Stimulated activated CD4-positive, alpha-beta T cell treated with anti-CD3 and anti-CD28 coated beads, Interleukin-12 subunit alpha, Interleukin-12 subunit beta, amount 100 ng/mL, for 24 hours (primary cell): ENCODE measurements around the gene ADAMTS3.
A peak's percentile ranks its signal among the peaks of the same experiment; 100 is the strongest.

ENCODE experiments used
- DNase-seq, 2 experiments: peaks; one replicate each; pipeline ENCODE4 v3.0.0-alpha.2; 2020; ENCODE audit warnings: low read depth in 2 of 2

Gene ADAMTS3

DNA sequence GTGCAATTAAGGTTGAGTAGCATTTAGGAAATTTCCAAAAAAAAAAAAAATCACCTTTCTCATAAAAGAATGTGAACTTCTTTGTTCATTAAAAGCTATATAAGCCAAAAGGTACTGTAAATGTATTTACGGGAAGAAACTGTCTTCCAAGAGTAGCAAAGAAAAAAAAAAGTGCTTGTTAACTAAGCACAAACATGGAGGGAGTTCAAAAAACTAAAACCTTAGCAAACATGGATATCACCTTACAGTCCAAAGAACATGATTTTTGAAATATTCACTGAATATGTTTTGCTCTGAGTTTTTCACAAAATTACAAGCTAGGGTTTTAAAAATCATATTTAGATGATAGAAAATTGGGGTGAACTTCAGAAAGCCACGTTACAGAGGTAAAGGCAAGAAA lies 217.5 kb downstream of the ADAMTS3 start:
- DNase-seq: no peak

DNA sequence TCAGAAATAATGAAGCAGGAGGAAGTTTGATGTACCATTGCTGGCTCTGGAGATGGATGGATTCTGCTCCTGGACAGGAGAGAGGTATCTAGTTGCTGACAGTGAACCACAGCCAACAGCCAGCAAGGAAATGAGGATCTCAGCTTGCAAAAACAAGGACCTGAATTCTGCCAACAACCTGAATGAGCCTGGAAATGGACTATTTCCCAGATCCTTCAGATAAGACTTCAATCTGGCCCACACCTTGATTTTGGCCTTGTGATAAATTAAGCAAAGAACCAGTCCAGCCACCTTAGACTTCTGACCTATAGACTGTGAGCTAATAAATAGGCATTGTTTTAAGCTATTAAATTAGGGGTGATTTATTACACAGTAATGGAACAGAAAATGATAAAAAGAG lies 220.3 kb downstream of the ADAMTS3 start:
- DNase-seq: no peak

DNA sequence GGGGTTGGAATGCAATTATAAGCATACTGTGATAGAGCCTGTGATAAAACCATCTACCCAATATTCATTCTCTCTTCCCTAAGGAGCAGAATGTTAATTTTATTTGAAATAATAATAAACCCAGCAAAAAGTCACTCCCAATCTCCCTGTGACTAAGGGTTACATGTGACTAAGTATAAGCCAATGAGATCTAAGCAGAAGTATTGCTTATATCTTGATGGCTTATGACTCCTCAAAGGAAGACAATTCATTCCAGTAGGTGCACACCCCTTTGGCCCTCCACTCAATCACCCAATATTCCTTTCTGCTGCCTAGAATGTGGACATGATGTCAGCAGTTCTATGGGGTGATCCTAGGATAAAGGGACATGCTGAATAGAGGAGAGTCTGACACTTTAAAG lies 224.6 kb downstream of the ADAMTS3 start:
- no peak for DNase-seq

DNA sequence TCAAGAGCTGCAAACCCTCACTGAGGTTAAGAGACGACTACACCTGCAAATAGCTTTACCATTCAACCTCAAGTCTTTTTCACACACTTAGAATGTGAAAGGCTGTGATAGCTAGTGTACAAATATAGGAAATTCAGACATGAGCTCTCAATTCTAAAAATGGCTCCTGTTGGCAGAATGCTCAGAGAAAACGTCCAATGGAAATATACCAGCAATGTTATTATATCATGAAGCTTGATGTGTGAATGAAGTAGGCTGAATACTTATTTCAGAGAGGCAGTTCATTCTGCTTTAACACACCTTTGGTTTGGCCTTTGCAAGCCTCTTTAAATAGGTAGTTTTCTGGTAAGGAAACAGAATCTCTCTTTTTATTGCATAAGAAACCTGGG lies 227.6 kb downstream of the ADAMTS3 start:
- DNase-seq: no peak

DNA sequence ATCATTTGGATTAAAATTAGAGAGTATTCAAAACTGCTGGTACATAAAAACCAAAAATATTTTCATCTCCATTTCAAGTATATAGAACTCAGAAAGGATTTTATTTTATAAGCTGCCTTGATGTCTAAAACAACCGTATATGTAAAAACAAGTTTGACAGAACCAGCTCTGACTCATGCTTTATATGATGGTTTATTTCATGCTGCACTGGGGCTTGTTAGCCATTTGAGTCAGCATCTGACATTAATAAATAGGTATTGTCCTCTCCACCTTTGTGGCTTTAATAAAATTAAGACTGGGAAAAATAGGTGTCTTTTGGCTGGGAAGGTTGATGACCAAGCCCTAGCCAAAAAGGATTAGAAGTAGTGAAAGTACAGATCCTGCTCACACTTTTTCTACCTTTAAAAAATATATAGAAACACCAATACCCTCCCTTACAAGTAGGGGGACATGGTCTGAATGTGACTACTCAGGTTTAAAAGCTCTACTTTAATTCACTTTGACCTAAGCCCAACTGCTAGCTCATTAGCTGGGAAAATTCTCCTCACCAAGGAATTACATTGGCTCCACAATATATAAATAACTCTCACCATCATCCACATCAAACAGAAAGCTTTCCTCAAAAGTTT lies 228.1 kb downstream of the ADAMTS3 start:
- no peak for DNase-seq

DNA sequence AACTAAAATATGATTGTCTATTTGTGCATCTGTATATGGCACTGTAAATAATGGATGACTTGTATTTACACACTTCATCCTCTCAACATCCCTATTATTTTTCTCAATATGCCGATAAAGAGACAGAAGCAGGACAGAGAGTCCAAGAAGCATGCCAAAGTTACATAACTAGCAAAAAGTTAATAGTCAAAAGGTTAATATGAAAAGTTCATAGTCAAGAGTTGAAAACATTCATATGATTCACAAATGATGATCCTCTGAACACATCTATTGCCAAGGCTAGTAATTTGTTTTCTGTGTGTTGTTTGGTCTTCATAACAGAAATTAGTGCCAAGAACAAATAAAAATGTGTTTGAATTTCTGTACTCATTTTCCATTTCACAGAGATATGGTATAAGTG lies 231.0 kb downstream of the ADAMTS3 start:
- no peak for DNase-seq

DNA sequence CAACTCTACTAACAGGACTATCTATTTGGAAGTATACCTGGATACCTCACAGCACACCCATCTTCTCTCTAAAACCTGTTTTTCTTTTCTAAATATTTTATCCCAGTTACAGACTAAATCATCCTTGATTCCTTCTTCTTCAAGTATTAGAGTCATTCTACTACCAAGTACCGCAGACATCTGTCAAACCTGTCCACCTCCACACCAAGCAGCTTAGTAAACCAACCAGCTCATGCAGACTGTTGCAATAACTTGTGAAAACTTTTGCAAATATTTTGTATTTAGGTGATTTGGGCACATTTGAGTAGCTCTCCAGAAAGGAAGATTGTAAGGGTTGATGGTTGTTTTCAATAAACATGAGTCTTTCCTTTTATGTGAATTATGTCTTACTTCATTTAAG lies 238.6 kb downstream of the ADAMTS3 start:
- DNase-seq: no peak

DNA sequence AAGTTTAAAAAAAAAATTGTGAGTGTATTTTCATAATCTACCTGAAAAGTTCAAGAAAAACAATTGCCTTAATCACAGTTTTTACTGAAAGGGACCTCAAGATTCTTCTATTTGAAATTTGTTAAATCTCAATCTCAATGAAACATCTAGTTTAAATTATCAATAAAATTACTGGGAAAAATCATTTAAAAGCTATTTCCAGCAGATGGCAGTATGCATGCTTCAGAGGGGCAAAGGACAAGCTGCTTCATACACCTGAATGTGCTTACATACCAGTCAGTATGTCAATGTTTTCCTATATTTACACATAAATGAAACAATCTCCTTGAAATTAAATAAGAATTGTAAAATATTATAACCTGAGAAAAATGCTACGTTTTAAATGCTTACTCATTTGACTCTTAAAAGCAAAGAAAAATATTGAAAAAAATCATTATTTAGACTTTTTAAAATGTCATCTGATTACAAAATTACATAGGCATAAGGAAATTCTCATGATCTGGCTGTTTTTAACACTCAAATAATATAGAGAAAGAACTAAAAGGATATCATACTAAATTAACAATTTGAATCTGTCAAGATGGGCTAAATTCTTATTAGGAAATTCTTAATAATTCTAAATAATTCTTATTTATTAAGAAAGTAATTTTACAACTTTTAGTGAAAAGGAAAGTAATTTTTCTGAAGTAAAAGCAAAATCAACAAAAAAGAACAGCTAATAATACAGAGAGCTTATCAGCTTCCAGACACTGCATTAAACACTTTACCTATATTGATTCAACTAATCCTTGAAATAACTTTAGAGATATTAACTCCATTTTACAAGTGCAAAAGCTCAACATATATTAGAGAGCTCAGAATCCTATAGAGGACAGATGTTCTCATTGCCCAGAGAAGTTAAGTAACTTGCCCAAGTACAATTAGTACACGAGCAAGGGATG lies 242.1 kb downstream of the ADAMTS3 start:
- DNase-seq: no peak

DNA sequence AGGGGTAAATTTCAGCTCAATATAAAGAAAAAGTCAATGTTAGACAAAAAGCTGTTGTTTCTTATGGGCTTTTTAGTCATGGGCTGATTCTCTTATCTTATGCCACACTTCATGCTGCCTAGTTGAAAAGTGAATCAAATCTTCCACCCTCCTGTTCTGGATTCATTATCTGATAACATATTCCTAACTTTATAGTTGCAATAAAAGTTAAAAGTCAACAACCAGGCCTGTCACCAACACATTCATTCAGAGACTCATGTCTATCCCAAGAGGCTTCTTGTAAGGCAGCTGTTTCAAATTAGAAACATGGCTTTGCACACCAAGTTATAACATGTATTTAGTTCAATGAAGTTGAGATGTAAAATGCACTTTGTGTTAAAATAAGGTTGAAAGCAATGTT lies 243.8 kb downstream of the ADAMTS3 start:
- DNase-seq: no peak

DNA sequence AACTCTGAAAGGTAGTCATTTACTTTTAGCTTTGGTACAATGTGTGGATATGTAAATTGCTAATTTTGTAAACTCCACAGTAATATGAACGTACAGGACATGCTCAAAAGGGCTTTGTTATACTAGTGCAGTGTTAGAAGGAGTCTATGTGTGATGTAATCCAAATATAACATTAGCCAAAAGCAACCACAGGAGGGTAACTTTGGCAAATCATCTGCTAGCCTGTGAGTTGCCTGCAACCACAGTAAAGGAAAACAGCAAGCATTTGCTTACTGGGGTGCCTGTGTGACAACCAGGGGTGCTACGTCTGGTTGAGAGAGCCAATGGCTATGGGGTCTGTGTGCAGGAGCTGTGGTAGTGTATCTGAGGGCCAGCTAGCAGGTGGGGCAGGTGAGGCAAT lies 245.8 kb downstream of the ADAMTS3 start:
- no peak for DNase-seq

DNA sequence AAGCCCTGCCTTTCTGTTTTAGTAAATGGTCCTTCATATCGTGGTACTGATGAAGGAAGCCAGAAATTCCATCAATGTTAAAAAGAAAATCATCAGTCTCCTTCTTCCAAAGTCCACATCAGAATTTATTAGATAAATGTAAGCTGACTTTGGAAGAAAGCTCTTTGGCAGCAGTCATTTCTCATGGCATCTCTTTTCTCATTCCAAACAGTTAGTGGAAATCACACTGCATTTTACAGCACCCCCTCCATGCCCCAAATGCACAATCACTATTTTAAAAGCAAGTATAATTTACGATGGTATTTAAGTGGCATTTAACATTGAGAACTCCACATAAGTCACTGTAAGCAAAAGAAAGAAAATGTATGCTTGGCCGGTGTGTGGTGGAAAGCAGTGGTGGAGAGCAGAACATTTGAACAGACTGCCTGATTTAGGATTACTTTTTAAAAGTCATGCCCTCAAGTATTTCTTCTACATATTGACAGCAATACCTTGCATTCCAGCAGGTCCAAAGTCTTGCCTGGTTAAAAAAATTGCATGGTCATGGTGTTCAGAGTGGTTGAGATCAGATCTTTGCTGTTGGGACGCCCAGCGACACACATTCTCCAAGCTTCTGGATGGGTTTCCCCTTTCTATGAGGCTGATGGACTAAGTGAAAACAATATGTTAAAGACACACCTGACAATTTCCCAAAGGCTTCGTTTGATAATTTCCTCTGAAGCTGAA lies 248.6 kb downstream of the ADAMTS3 start:
- DNase-seq: no peak

DNA sequence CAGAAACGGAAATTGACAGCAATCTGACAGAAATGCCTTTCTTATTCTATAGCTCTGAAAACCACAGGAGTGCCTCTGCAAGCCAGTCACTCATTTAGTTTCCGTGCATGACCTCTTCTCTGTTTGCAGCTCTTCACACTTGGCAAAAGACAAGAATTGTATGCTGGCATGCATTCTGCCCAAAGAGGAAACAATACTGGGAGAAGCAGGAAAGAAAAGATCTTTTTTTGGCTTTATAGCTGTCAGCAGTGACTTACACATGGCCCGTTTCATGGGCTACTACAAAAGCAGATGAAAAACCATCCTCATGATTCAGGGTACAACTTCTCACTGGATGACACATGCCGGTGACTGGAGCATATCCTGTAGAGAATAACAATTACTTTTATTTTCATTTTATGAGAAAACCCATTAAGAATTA lies 249.4 kb downstream of the ADAMTS3 start:
- no peak for DNase-seq

DNA sequence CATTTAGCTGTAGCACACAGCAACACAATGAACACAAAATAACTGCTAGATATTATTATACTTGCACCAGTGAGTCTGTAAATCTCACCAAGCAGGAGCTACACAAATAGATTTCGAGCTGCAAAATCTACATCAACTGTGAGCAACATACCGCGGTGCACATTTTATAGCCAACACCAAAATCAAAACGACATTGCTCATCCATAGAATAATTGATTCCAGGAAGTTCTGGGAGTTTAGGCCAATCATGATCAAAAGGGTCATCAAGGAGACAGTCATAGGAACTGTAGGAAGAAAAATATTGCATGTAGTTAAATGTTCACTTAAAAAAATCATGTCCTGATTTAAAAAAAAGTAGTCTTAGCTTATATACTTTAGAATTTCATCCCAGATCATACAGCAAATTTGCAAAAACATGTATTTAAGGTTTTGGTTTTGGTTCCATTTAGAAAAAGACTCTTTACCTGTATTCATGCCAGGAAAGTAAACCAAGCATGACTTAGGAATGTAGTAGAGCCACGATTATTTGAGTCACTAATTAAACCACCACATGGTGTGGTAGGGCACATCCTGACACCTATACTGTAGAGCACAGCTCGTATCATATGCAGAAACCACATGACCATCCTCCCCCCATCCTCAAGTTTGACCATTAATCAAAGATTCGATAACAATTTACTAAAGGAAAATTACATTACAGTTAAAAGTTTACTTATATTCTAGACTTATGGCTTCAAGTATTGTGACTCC lies 250.4 kb downstream of the ADAMTS3 start:
- DNase-seq: no peak

DNA sequence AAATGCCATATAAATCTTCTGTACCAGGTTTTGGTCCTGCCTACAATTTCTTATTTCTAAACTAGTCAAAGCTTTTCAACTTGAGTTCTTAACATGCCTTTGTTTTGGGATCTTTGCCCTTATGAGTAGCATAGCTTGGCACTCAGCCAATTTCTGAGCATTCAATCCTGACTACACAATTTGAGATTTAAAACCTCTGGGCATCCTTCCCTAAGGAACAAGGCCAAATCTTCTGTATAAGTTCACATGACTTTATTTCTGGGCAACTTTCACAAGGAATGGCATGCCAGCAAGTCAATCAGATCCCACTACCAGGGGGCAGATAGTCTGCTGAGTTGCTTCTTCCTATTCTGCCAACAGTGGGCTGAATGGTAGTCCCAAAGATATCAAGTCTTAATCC lies 254.2 kb downstream of the ADAMTS3 start:
- DNase-seq: no peak

DNA sequence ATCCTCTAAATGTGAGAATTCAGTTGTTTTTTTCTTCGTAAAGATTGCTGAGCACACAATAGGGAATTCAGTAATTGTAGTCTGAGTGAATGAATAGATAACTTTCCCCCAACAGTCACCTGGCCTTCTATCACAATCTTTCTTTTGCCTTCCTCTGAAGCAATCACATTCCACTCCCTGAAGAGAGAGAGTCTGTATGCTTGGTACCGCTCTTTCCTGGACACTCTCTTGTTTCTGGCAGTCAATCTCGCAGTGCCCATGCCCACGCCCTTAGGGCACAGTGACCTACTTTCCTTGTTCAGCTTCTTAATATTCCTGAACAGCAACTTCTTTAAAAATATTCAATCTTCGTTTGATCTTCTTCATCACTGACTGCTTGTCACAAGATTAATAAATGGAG lies 255.9 kb downstream of the ADAMTS3 start:
- no peak for DNase-seq

DNA sequence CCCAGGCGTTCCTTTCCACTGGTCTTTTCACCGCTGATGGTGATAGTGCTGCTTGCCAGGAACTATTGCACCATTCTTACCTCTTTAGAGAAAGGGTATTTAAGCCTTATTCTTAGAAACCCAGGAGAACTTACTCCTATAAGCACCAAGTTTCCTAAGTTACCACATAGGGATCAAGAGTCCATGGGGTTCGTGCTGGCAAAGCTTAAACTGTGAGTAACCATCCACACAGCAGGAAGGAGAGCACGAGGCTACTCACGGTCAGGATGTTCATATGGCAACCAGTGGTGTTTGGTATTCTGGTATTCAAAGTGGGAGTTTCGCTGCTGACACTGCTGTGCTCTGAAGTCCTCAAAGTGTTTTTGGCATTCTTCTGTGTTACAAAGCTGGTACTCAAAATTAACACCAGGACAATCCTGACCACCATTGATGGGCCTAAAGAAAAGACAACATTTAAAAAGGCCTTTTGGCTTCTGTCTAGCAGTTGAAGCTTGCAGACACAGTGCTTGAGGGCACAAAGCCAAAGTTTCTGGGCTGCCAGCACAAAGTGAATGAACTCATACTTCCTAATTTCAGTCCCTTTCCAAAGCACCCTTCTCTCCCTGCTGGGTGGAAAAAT lies 256.9 kb downstream of the ADAMTS3 start:
- no peak for DNase-seq

DNA sequence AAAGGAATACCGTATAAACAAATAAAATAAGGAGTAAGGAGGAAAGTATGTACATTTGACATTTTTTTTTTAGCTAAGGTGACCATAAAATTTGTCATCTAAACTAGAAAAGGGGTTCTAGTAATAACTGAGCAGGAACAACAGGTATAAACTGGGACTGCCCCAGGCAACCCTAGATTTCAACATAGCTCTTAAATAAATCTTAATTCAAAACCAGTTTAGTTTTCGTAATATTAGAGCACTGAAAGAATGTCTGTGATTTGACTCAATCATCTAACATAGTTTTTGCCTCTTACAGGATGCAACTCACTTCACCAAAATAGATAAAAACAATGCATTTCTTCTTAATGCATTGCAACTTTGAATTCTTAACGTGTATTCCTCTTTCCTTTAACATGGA lies 257.7 kb downstream of the ADAMTS3 start:
- no peak for DNase-seq

DNA sequence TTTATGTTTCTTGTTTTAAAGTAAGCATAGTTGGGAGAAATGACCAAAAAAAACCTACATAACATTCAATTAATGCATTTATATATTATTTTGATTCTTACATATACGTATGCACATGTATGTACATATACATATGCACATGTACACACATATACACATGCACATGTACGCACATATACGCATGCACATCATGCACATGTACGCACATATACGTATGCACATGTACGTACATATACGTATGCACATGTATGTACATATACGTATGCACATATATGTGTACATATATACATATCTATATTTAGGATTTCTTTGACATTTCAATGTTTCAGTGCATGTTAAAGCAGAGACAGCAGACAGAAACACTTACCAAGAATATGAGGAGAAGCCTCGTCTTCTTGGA lies 263.4 kb downstream of the ADAMTS3 start:
- no peak for DNase-seq

DNA sequence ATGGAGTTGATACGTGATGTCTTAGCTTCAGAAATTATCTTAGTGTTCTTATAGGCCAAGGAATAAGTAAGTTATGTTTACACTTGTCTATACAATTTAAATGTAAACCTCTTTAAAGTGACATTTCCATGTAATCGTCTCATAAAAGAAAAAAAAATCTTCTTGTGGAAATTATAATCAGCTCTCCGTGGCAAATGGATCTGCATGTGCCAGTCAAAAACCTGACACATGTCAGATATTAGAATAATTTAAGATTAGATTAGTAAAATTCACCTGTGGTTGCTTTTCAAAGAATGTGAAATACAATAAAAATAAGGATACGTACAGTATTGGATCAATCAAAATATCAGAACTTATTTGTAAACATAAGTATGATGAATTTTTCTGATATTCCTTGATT lies 263.9 kb downstream of the ADAMTS3 start:
- no peak for DNase-seq

DNA sequence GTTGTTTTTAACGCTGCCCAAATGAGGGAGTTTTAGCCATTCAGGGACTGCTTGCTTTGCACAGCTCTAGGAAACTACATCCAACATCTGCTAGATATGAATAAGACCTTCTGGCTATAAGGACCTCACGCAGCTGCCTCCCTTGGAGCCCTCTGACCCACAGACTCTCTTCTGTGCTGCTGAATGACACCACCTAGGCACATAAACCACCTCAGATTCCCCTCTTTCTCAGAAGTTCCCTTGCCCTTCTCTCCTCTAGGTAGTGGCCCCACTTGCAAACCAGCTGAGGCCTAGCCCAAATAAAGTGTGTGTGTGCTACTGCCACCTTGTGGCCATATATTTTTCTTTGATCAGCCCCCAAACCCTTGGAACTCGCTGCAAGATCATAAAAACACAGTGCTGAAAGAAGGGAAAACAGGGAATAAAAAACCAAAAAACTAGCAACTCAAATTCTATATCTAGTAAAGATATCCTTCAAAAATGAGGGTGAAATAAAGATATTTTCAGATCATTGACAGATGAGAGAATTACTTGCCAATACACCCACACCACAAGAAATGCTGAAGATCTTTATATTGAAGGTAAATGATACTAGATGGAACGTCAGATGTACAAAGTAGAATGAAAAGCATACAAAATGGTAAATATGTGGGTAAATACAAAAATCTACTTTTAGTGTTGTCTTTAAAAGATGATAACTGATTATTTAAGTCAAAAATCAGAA lies 265.9 kb downstream of the ADAMTS3 start:
- DNase-seq: peak; percentile 2 to 7

DNA sequence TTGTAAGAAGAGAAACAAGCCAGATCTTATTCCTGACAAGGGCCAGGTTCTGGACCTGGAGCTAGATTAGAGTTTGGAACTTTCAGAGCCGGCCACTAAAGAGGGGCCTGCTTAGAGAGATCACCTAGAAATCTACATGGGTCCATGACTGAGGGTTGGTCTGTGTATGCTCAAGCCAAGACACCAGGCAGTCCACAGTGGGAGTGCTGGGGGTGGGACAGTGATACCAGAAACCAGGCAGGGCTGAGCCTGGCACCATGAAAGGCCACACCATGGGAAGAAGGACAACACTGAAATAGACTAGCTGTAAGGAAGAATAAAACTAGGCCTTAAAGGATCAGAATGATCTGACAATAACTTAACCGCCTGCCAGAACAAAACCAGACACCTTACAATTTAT lies 267.3 kb downstream of the ADAMTS3 start:
- DNase-seq: no peak
